PC-9 (cell line): ENCODE measurements around the gene RANGAP1.

ENCODE experiments used
- CTCF ChIP-seq: fragments of 200-600 bp; sonication (generic); conservative IDR thresholded peaks from 2 replicates; pipeline ENCODE4 v1.6.1; 2017; ENCODE audit warnings: mixed run types, antibody characterized with exemption, mild to moderate bottlenecking, moderate library complexity
- EZH2 ChIP-seq: fragments of 200-600 bp; sonication (generic); IDR thresholded peaks from 2 replicates; pipeline ENCODE4 v1.8.0; 2017; ENCODE audit warnings: antibody characterized with exemption, low read depth

DNA sequence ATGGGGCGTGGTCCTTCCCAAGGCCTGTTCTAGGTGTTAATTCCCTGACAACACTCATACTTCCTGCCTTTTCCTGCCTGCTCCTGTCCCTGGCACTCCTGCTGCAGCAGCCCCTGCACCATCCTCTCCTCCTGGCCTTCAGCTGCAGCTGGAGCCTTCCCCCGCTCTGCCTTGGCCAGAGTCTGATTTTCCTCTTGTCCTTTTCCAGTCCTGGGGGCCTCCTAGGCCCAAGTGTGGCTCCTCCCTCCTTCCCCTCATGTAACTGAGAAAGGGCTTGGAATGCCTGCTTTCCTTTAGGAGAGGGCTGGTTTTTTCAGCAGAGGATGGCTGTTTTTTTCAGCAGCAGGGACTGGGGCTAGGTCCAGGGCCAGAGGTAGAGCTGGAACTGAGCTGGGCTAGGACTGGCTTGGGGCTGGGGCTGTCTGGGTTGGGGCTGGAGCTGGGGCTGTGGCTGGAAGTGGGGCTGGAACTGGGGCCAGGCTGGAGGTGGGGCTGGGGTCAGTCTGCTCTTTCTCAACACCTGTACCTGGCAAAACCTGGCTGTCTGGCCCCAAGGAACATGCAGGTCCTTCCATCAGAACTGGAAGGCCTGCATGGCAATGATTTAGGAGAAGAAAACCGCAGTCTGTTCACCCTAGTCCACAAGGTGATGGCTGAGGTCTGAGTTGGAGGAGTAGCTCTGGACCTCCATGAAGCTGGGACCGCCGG lies 39.0 kb upstream of the RANGAP1 start:
- TF ChIP-seq CTCF (no peak), EZH2 (no peak)
